Kidney (tissue), 14 donors: ENCODE measurements around the gene DST. TPM values are rescaled to one million over a fixed set of nuclear protein-coding genes. Genes with fewer than 3 reads are reported as not detected.
"Not testable (repeated sequence)": the region's sequence is repeated elsewhere in the genome, so short reads cannot be mapped to it uniquely, and the experiment has no call there.

ENCODE experiments used
- DNase-seq, 5 donors: peaks; one replicate each; pipeline ENCODE4 v3.0.0-alpha.2; 2013 to 2020
- FAIRE-seq: peaks from 2 replicates; lab custom pipeline; 2012; peaks lifted over from hg19 to GRCh38; lab: Jason Lieb, UNC
- H3K27ac ChIP-seq, 2 donors: one replicate each; pipeline ENCODE4 v1.7.0; 2013; ENCODE audit warnings: low read depth in 2 of 2, low read length in 2 of 2, inconsistent platforms in 1 of 2
- H3K27me3 ChIP-seq: one replicate; pipeline ENCODE4 v1.7.1; 2013; ENCODE audit warnings: low read length, inconsistent platforms; ENCODE audit not compliant: control insufficient read depth, insufficient read depth
- H3K36me3 ChIP-seq, 3 donors: one replicate each; pipeline versions ENCODE4 v1.7.0 to v1.7.1; 2013; ENCODE audit warnings: low read length in 3 of 3, control low read depth in 1 of 3, inconsistent platforms in 1 of 3; ENCODE audit not compliant: insufficient read depth in 3 of 3, control insufficient read depth in 2 of 3
- H3K4me1 ChIP-seq, 3 donors: one replicate each; pipeline versions ENCODE4 v1.7.0 to v1.7.1; 2013; ENCODE audit warnings: low read length in 3 of 3, inconsistent platforms in 1 of 3, low read depth in 1 of 3; ENCODE audit not compliant: control insufficient read depth in 2 of 3, insufficient read depth in 2 of 3
- H3K4me3 ChIP-seq, 3 donors: one replicate each; pipeline versions ENCODE4 v1.7.0 to v1.8.1; 2013; ENCODE audit warnings: low read length in 3 of 3, control low read depth in 1 of 3, inconsistent platforms in 1 of 3
- H3K9ac ChIP-seq, 3 donors: one replicate each; pipeline versions ENCODE4 v1.7.0 to v1.7.1; 2013; ENCODE audit warnings: low read length in 3 of 3, control low read depth in 1 of 3, inconsistent platforms in 1 of 3
- H3K9me3 ChIP-seq, 3 donors: one replicate each; pipeline versions ENCODE4 v1.7.0 to v1.7.1; 2013; ENCODE audit warnings: low read length in 3 of 3, control low read depth in 1 of 3, inconsistent platforms in 1 of 3; ENCODE audit not compliant: control insufficient read depth in 2 of 3, insufficient read depth in 1 of 3
- intact Hi-C: fragments of 100-400 bp; cut with DNase I; formaldehyde crosslinking; loops from one replicate; pipeline ENCODE4 v1.11.1; 2022
- polyA plus RNA-seq: library from polyadenylated mRNA; stranded (reverse); fragments of 350-450 nt; fragmentation: Illumina TruSeq; extraction: RNeasy Lipid Tissue Mini Kit (QIAGEN cat#74804); gene quantifications from one replicate; pipeline ENCODE4 v1.2.3, GENCODE V29; 2014; ENCODE audit warnings: low read depth, low replicate concordance; ENCODE audit not compliant: insufficient read depth
- total RNA-seq: library from RNA; stranded (reverse); fragmentation: NEBNext Ultra II Directional; extraction: Animal tissue kit (Norgen Biotek cat#: 25700); gene quantifications from one replicate; pipeline ENCODE4 v1.2.1, GENCODE V29; 2021
- TF ChIP-seq, protein P1 (sequence below): IDR thresholded peaks from 3 replicates; pipeline ENCODE4 v1.5.1; 2012; ENCODE audit warnings: mild to moderate bottlenecking, moderate library complexity, borderline replicate concordance; ENCODE audit not compliant: insufficient read depth; ENCODE audit errors: extremely low read depth
- donor health status: control.
- donor health status: control.
- donor health status: control.
- donor health status: control.
- donor health status: control.
- donor health status: DM: yes; HTN: yes; CAD: no.
- donor health status: Normal renal cell carcinoma (clear cell type).

Gene DST
- total and polyA plus RNA-seq, 2 donors from 2014 or later, result 68.2 to 259 TPM

DNA sequence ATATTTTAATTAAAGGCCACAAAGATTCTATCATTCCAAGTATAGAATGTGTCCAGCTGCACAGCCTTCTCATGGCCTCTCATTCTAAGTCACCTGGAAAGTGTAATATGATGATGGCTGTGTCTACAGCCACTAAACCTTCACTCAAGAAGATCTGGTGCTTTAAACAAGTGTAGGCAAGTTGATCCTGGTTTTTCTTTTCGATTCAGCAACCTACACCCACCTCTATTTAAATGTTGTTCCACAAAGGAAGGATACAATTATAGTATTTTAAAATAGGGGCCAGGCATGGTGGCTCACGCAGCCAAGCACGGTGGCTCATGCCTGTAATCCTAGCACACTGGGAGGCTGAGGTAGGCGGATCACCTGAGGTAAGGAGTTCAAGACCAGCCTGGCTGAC lies 25.5 kb upstream of the DST start:
- H3K27ac ChIP-seq, result no peak overlapping the region
- no peak overlapping the region for H3K9ac ChIP-seq
- intact Hi-C loops, result no loop called here
- no peak for FAIRE-seq
- H3K27me3 ChIP-seq, result no peaks in the 10 kb centered on the region
- no peak for DNase-seq
- TF ChIP-seq, protein P1, sequence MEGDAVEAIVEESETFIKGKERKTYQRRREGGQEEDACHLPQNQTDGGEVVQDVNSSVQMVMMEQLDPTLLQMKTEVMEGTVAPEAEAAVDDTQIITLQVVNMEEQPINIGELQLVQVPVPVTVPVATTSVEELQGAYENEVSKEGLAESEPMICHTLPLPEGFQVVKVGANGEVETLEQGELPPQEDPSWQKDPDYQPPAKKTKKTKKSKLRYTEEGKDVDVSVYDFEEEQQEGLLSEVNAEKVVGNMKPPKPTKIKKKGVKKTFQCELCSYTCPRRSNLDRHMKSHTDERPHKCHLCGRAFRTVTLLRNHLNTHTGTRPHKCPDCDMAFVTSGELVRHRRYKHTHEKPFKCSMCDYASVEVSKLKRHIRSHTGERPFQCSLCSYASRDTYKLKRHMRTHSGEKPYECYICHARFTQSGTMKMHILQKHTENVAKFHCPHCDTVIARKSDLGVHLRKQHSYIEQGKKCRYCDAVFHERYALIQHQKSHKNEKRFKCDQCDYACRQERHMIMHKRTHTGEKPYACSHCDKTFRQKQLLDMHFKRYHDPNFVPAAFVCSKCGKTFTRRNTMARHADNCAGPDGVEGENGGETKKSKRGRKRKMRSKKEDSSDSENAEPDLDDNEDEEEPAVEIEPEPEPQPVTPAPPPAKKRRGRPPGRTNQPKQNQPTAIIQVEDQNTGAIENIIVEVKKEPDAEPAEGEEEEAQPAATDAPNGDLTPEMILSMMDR, result no peak
- H3K4me1 ChIP-seq, result peaks cover 3 to 10% (median 6%) of the 10 kb centered on the region in 3 donors
- H3K36me3 ChIP-seq, result no peaks in the 10 kb centered on the region
- H3K4me3 ChIP-seq, result no peak overlapping the region
- H3K9me3 ChIP-seq, result no peaks in the 10 kb centered on the region

DNA sequence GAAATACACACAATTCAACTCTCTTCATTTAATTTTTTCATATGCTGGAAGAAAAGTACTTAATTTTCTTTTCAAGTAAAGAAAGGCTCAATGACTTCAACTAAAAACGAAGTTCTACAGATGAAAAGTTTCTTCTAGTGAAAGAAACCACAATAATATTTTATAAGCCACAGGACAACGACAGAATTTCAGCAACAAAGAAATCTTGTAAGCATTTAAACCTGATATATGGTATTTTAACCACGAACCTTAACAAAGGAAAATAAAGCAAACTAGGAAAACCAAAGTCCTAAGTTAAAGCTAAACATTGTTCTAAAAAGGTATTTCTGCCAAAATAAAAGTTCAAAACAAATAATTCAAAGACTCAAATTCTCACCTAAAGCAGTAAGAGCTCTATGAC lies 24.6 kb upstream of the DST start:
- Histone ChIP-seq H3K27me3 (no peaks in the 10 kb centered on the region), H3K9me3 (no peaks in the 10 kb centered on the region), H3K27ac (no peak overlapping the region), H3K36me3 (no peaks in the 10 kb centered on the region), H3K4me3 (no peak overlapping the region), H3K4me1 (peaks cover 3 to 10% (median 3%) of the 10 kb centered on the region in 3 donors), H3K9ac (no peak overlapping the region)
- FAIRE-seq (no peak), DNase-seq (no peak)
- intact Hi-C loops, result no loop called here
- TF ChIP-seq, protein P1, result no peak

DNA sequence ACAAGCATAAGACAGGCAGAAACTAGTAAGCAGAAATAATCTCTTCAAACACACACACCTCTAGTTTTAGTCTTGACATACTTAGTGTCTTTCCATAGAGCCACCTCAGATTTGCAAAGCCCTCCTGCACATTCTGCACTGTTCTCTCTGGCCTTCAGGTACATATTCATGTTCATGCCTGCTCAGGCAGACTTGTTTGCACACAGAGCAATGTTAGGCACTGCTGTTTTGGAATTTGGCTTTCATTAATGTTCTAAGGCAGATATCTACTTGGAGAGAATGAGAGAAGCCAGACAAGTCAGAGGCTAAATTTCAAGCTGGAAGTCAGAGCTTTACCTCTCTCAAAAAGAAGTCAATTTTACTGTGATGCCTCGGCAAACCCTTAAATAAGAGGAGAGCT lies 21.3 kb upstream of the DST start:
- TF ChIP-seq, protein P1, result no peak
- Histone ChIP-seq H3K27me3 (no peaks in the 10 kb centered on the region), H3K36me3 (no peaks in the 10 kb centered on the region), H3K27ac (no peak overlapping the region), H3K4me3 (no peak overlapping the region), H3K9ac (no peak overlapping the region), H3K9me3 (no peaks in the 10 kb centered on the region), H3K4me1 (peaks cover 0 to 2% (median 0%) of the 10 kb centered on the region in 3 donors)
- intact Hi-C loops, result no loop called here
- no peak for FAIRE-seq
- no peak for DNase-seq

DNA sequence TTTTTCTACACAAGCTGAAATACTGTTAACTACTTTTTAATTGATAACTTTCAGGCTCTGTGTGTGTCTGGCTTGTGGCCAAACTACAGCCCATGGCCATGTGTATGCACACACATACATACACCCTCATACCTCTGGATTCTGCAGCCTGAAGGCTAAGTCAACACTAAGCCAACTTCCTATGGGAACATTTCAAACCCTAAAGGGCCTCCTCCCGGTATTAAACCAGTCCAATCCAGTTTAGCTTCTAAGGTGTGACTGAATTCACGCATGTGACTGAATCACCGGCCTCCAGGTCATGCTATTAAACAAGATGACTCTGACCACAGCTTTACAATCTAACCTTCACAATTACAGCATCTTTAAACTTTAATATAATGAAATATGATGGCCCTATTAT lies 20.7 kb upstream of the DST start:
- peak in 1 of 5 donors; percentile 24 for DNase-seq
- FAIRE-seq, result no peak
- Histone ChIP-seq H3K9ac (no peak overlapping the region), H3K4me3 (no peak overlapping the region), H3K4me1 (peaks cover 0 to 2% (median 0%) of the 10 kb centered on the region in 3 donors), H3K27ac (no peak overlapping the region), H3K9me3 (no peaks in the 10 kb centered on the region), H3K27me3 (no peaks in the 10 kb centered on the region), H3K36me3 (no peaks in the 10 kb centered on the region)
- TF ChIP-seq, protein P1, result no peak
- intact Hi-C loops, result no loop called here

DNA sequence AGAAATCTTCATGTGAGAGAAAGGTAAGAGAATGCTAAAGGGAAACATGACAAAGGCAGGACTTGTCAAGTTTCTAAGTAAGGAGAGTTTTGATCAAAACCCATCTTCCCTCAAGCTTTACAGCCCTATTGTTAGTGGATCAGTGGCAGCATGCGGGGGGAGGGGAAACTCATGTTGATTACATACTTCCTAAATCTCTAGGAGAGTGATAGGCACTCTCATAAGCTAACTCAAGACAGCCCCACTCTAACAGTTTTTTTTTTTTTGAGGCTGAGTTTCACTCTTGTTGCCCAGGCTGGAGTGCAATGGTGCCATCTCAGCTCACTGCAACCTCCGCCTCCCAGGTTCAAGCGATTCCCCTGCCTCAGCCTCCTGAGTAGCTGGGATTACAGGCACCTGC lies 18.6 kb upstream of the DST start:
- H3K27me3 ChIP-seq, FAIRE-seq, H3K36me3 ChIP-seq, H3K4me1 ChIP-seq, H3K27ac ChIP-seq, H3K9me3 ChIP-seq, H3K9ac ChIP-seq, intact Hi-C loops, H3K4me3 ChIP-seq, DNase-seq: not testable (repeated sequence)
